AG09309 (cell line): ENCODE results near the gene TCF15.

Experiments used
- DNase-seq: peaks from one replicate; pipeline ENCODE4 v3.0.0-alpha.2; 2010; ENCODE audit warnings: low read depth
- H3K4me3 ChIP-seq: 2 replicates; pipeline ENCODE4 v1.5.1; 2011; ENCODE audit warnings: mild to moderate bottlenecking, low read depth, low read length, moderate library complexity; ENCODE audit not compliant: control insufficient read depth
- TF ChIP-seq, protein P1 (sequence below): IDR thresholded peaks from 2 replicates; pipeline ENCODE4 v1.5.1; 2011; ENCODE audit warnings: mild to moderate bottlenecking, low read depth, low read length, inconsistent platforms; ENCODE audit not compliant: insufficient read depth, control insufficient read depth; ENCODE audit errors: missing control alignments

The TCF15 gene

DNA sequence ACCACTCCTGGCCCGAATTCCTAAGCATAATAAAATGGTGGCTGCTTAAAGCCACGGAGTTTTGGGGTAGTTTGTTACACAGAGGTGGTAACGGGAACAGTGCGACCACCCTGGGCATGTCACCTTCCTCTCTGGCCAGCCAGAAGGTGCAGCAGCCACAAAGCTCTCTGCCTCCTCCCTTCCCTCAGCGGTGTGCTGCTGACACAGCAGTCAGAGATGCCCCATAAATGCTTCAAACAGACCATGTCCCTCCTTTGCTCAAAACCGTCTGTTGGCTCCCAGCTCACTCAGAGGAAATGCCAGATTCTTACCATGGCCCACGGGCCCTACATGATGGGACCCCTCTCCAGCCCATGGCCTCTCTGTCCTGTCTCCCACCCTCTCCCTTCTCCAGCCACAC is 12.1 kb upstream of the TCF15 start:
- TF ChIP-seq, protein P1, sequence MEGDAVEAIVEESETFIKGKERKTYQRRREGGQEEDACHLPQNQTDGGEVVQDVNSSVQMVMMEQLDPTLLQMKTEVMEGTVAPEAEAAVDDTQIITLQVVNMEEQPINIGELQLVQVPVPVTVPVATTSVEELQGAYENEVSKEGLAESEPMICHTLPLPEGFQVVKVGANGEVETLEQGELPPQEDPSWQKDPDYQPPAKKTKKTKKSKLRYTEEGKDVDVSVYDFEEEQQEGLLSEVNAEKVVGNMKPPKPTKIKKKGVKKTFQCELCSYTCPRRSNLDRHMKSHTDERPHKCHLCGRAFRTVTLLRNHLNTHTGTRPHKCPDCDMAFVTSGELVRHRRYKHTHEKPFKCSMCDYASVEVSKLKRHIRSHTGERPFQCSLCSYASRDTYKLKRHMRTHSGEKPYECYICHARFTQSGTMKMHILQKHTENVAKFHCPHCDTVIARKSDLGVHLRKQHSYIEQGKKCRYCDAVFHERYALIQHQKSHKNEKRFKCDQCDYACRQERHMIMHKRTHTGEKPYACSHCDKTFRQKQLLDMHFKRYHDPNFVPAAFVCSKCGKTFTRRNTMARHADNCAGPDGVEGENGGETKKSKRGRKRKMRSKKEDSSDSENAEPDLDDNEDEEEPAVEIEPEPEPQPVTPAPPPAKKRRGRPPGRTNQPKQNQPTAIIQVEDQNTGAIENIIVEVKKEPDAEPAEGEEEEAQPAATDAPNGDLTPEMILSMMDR, result no peak
- no peak overlapping the region for H3K4me3 ChIP-seq
- DNase-seq, result no peak

DNA sequence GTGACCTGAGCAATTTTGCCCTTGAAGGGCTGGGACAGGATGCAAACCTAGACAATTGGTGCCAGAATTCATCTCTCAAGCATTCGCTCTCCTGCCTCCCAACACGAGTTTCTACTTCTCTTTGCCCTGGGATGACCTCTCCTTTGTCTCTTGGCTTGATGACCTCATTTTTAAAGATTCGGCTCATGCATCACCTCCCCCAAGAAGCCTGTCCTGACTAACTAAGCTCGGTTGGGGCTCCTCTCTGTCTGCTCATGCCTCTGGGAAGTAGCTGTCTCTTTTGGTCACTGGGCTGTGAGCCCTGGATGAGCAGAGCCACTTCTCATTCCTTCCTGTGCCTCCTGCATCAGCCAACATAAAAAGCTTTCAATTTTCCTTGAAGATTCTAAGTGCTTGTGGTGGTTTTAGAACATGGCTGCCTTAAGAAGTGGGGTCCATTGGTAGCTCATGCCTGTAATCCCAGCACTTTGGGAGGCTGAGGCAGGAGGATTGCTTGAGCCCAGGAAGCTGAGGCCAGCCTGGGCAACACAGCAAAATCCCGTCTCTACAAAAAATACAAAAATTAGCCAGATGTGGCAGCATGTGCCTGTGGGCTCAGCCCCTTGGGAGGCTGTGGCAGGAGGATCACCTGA is 11.1 kb upstream of the TCF15 start:
- TF ChIP-seq, protein P1, result no peak
- no peak for DNase-seq
- H3K4me3 ChIP-seq, result no peak overlapping the region

DNA sequence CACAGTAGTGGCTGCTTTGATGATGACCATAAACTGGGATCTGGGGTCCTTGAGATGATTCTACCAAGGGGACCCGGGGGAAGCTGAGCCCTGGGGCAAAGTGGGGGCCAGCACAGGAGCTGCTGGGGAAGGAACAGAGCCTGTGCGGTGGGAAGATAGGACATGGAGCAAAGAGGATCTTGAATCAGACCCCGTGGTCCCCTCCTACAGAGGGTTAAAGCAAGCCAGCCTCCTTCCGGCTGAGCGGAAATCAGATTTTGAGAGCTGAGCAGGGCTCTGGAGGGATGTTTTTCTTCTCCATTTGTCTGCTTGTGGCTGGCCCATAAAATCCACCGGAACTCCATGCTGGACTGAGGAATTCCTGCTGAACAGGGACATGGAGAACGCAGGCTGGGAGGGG is 10.1 kb upstream of the TCF15 start:
- TF ChIP-seq, protein P1, result no peak
- H3K4me3 ChIP-seq, result no peak overlapping the region
- no peak for DNase-seq

DNA sequence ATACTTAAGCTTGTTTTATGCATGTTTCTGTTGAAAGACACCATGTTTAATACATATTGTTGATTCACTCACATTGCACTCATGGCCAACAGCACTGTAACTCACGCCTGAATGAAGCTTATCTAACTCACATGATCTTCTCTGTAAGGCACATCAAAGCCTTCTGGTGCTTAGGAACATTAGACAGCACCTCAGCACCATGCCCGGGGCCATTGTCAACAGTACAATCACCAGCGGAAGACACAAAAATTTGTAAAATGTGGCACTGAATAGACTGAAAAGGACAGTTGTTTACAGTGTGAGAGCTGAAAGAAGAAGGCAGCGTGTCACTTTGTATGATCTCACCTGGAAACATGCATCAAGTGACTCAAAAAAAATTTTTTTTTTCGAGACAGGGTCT is 8.9 kb upstream of the TCF15 start:
- TF ChIP-seq, protein P1, result no peak
- no peak for DNase-seq
- no peak overlapping the region for H3K4me3 ChIP-seq

DNA sequence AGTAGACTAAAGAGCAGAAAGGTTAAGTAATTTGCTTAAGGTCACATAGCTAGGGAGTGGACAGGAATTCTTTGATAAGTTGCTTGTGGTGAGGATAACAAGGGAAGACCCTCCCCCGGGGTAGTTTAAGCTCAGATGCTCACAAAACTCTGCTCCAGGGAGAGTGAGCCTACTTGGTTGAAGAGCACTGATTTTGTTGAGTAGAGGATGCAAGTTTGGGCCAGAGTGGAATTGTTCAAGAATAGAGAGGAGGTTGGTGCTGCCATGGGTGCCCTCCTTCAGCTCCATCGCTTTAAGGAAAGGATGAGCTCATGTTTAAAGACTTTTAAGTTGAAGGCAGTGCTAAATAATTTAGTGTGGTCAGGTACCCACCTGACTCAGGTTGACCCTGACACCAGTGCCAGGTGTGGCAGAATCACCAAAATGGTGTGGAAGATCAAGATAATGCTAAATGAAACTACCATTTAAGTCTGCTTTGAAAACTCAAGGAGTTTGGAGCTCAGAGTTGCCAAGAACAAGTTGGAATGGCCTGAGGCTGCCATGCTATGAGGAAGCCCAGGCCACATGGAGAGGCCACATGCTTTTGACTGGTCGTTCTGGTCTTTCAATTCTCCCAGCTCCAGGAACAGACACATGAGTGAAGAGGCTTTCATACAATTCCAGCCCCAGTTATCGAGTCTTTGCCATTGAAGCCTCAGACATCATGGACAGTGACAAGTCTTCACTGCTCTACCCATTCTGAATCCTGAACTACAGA is 8.0 kb upstream of the TCF15 start:
- no peak overlapping the region for H3K4me3 ChIP-seq
- TF ChIP-seq, protein P1, result no peak
- DNase-seq, result no peak

DNA sequence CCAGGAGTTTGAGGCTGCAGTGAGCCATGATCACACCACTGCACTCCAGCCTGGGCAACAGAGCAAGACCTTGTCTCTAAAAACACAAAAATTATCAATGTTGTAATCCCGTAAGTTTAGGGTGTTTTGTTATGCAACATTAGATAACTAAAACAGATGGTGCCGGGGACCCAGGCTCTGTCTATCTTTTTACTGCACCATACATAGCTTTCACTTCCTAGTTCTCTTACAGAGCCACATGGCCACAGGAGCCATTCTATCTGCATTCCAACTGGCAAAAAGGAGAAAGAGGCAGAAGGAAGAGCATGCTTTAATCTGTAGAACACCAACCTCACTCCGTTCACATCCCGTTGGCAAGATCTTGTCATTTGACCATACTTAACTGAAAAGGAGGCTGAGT is 5.4 kb upstream of the TCF15 start:
- no peak overlapping the region for H3K4me3 ChIP-seq
- TF ChIP-seq, protein P1, result no peak
- DNase-seq, result no peak
